Brain pericyte (primary cell): ENCODE measurements around the gene ARTN.
A peak's percentile ranks its signal among the peaks of the same experiment; 100 is the strongest.

Source experiments
- DNase-seq: peaks from one replicate; pipeline ENCODE4 v3.0.0-alpha.2; 2012; ENCODE audit warnings: low read depth, low spot score

The ARTN gene

DNA sequence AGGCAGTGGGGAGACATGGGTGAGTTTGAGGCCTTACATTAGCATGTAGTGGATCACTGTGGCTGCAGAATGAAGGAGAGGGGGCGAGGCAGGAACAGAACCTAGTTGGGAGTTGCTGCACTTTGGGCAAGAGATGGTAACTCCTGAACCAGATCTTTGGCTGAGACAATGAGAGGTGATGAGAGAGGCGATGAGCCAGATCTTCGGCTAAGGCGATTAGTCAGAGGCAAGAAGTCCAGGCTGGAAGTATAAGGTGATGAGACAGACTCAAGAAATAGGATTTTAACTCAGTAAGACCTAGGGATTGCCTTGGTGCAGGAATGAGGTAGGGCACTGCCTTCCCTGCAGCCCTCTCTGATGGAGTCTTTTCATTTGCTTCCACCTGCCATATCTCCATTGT lies 9.1 kb upstream of the ARTN start:
- no peak for DNase-seq

DNA sequence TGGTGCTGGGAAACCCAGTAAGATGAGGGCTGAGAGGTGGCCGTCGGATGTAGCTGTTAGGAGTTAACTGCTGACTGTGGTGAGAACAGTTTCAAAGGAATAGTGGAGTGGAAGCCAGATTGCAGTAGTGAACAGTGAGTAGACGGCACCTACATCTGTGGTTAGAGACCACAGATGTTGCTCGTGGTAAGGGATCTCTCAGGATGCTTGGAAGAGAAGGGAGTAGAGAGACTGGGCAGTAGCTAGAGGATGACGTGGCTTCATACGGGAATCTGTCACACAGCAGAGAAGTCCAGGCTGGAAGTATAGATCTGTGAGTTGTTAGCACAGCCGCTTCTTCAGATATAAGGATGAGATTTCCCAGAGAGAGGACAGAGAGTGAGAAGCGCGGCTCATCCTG lies 7.8 kb upstream of the ARTN start:
- no peak for DNase-seq

DNA sequence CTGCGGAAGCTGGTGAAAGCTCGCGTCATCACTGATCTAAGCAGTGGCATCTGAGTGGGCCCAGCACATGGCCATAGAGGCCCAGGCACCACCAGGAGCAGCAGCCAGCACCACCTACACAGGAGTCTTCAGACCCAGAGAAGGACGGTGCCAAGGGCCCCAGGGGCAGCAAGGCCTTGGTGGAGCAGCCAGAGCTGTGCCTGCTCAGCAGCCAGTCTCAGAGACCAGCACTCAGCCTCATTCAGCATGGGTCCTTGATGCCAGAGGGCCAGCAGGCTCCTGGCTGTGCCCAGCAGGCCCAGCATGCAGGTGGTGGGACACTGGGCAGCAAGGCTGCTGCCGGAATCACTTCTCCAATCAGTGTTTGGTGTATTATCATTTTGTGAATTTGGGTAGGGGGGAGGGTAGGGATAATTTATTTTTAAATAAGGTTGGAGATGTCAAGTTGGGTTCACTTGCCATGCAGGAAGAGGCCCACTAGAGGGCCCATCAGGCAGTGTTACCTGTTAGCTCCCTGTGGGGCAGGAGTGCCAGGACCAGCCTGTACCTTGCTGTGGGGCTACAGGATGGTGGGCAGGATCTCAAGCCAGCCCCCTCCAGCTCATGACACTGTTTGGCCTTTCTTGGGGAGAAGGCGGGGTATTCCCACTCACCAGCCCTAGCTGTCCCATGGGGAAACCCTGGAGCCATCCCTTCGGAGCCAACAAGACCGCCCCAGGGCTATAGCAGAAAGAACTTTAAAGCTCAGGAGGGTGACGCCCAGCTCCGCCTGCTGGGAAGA lies 3.2 kb upstream of the ARTN start:
- DNase-seq, result no peak

DNA sequence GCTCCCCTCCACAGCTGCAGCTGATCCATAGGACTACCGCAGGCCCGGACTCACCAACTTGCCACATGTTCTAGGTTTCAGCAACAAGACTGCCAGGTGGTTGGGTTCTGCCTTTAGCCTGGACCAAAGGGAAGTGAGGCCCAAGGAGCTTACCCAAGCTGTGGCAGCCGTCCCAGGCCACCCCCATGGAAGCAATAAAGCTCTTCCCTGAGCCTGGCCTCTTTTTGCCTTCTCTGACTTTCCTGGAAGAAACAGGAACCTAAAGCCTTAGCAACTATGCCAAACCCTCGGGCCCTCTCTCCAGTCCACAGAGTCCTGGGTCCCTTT lies 2.7 kb upstream of the ARTN start:
- DNase-seq, result no peak

DNA sequence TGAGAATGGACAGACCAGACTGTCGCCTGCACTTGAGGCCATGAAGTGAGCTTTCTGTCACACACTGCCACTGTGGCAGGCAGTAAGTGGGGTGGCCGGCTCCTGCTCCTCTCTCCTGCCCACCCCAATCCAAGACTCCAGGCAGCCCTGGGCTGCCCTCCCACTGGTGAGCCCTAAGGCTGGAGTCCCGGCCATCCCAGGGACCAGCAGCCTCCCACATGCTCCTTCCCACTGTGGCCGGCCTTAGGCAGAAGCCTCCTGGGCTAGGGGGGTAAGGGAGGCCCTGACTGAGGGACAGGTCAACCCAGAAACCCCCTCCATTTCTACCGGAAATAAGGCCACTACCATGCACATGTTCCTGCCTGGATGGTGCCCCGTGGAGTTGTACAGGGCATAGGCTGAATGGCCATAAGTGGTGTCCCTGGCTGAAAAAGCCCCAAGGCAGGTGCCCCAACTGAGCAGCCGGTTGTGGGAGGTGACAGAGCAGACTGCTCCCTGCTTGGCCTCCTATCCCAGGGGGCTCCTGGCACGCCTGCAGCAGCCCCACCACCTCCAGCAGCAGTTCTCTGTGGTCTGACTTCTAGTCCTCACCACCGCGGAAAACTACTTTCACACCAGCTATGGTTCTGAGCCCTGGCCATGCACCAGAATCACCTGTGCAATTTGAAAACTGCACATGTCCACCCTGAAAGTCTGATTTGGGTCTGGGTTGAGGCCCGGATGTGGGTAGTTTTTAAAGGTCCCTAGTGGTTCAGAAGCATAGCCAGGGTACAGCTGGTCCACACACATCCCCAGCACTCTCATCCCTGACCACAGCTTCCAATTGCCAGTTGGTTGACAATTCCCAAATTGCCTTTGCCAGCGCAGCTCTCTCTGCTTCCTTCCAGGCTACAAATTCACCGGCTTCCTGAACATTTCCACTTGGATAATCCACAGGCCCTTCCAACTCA lies 1.6 kb upstream of the ARTN start:
- no peak for DNase-seq

DNA sequence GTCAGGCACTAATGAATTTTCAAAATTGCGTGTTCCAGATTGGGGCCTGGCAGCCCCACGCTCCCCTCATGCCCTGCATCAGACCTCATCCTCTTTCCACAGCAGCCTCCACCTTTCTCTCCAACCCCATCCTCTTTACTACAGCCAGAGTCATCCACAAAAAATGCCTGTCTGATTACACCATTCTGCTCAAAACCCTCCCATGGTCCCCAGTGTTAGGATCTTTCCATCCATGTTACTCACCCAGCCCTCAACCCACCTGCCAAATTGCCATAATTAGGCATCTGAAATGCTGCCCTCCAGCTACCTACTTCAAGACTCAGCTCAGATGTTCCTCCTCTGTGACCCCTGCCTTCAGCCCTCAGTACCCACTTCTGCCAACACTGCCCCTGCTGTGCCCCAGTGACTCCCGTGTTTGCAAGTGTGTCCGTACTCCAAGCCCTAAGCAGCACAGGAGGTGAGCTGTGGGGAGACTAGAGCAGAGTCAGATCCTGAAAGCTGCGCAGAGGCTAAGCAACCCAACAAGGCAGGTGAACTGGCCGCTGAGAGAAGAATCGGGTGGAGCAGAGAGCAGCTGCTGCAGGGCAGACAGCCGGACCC lies 715 bp upstream of the ARTN start:
- no peak for DNase-seq

DNA sequence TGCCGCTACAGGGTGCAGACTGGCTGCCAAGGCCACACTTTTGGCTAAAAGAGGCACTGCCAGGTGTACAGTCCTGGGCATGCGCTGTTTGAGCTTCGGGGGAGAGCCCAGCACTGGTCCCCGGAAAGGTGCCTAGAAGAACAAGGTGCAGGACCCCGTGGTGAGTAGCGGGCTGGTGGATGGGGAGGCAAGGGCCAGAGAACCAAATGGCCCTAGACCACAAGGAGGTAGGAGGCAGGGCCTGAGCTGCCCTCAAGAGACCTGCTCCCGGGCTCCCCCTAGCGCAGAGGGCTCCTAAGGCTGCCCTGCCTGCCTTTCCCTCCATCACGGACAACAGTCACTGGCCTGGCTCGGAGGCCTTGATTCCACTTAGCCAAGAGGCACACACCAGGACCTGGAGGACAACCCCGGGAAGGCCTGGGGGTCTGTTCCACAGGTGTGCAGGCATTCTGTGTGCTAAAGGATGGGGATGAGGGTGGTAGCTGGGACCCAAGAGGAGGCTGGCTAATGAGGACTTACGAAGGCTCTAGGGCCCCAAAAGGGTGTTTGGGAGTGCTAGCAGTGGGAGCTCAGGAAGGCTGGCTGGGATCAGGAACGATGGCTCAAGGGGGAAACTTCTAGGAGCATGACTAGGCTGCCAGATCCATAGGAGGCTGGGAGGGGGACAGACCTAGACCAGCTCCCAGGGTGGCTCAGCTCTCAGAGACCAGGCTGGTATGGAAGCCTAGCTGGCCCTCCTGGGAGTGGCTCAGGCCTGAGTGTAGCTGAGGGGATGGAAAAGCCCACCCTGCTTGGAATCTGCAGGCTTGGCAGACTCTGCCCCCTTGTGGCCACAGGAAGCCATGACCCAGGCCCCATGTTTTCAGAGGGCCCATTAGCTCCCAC lies 742 bp downstream of the ARTN start:
- DNase-seq, result no peak

DNA sequence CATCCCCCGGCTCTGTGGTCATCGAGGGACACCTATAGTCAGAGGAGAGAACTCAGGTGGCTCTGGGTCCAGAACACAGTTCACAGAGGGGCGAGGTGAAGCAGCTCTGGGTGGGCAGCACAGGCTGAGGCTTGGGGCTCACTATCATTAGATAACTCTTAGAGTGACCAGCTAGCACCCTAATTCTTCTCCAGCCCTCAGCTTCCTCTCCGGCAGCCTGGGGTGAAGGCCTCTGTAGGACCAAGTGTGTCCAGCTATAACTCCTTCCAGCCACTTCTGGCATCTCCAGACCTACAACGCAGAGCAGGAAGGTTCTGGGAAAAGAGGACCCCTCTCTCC lies 1.4 kb downstream of the ARTN start:
- no peak for DNase-seq

DNA sequence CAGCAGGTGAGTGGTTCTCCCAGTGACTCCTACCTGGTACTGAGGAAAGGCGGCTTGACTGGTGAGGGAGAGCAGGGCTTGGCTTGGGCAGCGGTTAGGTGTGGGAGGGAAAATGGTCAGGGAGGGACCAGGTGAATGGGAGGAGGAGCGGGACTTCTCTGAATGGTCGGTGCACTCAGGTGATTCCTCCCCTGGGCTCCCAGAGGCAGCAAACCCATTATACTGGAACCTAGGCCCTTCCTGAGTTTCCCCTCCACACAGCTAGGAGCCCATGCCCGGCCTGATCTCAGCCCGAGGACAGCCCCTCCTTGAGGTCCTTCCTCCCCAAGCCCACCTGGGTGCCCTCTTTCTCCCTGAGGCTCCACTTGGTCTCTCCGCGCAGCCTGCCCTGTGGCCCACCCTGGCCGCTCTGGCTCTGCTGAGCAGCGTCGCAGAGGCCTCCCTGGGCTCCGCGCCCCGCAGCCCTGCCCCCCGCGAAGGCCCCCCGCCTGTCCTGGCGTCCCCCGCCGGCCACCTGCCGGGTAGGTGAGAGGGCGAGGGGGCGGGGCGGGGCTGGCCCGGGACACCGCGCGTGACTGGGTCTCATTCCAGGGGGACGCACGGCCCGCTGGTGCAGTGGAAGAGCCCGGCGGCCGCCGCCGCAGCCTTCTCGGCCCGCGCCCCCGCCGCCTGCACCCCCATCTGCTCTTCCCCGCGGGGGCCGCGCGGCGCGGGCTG lies 2.3 kb downstream of the ARTN start:
- no peak for DNase-seq

DNA sequence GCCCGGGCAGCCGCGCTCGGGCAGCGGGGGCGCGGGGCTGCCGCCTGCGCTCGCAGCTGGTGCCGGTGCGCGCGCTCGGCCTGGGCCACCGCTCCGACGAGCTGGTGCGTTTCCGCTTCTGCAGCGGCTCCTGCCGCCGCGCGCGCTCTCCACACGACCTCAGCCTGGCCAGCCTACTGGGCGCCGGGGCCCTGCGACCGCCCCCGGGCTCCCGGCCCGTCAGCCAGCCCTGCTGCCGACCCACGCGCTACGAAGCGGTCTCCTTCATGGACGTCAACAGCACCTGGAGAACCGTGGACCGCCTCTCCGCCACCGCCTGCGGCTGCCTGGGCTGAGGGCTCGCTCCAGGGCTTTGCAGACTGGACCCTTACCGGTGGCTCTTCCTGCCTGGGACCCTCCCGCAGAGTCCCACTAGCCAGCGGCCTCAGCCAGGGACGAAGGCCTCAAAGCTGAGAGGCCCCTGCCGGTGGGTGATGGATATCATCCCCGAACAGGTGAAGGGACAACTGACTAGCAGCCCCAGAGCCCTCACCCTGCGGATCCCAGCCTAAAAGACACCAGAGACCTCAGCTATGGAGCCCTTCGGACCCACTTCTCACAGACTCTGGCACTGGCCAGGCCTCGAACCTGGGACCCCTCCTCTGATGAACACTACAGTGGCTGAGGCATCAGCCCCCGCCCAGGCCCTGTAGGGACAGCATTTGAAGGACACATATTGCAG lies 3.0 kb downstream of the ARTN start:
- DNase-seq, result no peak

DNA sequence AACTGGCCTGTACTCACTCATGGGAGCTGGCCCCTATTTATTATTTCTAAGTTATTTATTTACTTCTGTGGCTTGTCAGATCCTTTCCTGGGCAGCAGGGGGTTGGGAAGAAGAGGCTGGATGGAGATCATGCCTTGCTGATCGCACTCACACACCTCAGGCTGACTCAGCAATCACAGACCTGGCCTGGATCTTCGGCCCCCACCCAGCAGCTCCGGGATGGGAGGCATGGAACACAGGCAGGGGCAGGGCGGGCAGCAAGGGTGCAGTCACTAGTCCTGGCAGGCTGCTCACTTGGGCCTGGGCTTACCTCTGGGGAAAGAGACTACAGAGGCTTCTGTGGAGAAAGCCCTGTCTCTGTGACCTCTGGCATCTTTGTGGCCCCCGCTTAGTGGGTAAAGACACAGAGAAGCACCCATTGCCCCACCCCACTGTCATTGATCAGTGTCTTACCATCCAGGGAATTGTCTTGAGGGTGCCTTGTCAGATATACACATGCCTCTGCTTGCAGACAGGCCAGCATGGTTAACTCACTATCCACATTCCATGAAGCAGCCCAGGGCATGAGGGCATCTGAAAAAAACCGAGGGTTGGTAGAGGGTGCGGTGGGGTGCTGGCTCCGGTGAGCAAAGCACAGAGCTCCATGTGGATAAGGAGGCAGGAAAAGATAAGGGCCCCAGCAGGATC lies 3.7 kb downstream of the ARTN start:
- DNase-seq, result no peak

DNA sequence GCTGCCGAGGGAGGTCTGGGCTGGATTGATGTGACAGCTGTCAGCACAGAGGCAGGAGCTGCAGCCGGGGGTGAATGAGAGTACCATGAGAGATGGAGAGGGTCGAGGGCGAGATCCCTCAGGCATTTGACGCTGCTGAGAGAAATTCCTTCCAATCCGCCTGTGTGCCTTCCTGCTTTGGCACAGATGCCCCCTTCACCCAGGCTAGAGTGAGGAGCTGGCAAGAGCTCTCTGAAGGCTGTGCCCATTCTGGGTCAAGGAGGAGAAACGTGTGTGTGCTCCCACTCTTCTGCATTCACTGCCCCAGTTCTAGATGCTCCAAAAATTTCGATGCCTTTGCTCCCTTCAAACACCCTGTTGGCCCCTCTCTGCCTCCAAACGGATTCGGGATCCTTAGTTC lies 4.8 kb downstream of the ARTN start:
- no peak for DNase-seq

DNA sequence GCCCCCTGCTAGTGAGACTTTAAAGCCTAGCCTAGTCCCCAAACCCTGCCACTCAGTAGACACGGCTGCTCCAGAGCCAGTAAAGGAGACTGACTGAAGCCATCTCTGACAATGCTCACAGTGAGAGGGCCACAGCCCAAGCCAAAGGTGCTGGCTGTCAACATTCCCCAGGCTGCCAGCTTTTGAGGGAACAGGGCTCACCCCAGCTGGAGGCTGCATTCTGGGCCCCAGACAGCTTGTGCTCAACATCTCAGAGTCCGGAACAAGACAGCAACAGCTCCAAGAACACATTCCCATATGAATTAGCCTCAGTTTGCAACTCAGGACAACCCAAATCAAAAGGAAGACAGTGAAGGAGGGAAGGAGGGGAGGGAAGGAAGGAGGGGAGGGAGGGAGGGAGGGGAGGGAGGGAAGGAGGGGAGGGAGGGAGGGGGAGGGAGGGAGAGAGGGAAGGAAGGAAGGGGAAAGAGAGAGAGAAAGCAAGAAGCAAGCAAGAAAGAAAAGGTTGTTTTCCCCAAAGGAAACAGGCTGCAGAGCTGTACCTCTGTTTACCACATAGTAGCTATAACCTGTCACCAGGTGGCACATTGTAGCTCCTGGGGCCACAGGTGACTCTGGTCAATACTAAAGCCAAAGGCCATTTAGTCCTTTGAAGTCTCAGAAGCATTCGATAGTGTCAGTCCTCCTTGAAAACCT lies 5.4 kb downstream of the ARTN start:
- DNase-seq, result no peak

DNA sequence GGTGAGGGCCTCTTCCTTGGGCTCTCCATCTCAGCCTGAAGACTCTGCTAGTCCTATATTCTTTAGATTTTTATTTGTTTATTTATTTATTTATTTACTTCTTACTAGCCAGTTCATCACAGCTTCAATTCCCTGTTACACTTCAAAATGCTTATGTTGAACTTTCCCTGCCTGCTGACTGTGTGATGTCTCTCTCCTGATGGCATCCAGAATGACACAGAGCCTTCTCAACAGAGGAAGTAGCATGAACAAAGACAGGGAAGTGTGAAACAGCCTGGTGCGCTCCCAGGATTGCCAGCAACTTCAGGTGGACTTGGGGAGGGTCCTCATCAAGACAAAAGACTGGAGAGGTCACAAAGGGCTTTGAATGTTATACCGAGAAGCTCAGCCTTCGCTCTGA lies 8.8 kb downstream of the ARTN start:
- DNase-seq, result no peak

DNA sequence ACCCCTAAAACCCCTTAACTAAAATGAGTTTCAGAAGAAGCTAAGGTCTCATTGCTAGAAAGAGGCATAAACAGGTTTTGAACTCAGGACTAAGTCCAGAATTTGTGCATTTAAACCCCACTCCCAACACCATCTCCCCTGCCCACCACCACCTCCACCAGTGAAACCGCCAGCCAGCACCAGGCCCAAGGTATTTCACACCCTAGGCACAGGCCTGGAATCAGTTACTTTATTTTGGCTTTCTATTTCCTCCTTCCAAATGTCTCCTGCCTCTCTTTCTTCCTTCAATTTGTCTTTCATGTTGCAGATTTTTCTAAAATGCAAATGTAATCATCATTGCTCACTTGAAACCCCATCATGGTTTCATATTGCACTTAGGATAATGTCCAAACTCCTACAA lies 11.3 kb downstream of the ARTN start:
- DNase-seq, result no peak

DNA sequence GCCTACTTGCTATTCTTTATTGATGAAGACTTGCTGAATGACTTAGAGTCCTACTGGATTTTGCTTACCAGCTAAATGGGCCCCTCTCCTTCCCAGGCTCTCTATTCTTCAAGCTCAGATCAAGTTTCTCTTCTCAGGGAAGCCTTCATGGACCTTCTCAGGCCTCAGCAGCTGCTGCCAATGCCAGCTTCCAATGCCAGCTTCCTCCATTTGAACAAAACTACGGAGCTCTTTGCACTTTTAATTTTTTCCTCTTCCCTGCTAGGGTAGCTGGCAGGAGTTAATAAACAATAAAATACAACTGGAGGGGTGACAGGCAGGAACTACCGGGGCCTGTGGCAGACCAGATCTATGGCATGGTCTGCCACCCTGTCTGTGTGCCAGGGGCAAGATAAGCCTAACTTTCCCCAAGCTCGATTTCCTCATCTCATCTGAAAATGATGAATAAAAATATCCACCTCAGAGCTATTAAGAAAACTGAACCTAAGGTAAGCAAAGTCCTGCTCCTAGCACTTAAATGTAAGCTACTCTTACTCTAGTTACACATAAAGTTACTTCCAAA lies 12.2 kb downstream of the ARTN start:
- DNase-seq, result no peak

DNA sequence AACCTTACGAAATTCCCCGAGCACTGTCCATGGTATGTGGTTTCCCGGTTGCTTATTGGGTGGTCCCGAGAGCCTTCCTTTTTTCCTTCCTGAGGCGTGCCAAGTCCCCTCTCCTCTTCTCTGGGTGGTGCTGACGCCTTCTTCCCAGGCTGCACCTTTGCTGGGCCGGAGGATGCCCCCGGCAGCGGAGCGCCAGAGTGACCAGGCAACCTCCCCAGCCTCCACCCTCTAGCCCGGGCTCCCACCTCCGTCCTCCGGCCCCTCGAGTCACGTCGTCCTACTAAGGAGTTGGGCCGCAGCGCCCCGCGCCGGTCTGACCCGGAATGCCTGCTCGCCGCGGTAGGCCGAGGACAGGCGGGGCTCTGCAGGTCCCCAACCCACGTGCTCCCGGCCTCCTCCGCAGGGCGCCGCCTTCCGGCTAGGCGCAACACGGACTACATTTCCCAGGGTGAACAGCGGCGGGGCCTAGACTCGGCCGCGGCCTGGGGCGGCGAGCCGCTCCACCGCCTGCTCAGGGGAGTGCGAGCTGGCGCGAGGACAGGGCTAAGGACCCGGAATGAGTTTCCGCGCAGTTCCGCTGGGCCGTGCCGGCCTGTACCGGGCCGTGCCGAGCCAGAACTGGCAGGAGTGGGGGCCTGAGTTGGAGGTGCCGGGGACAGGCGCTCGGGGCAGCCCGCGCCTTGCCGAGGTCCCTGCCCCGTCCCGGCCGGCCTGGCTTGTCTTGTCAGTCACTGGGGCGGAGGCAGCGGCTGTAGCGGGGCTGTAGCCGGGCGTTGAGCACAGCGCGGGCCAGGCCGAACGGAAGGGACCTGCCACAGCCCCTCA lies 12.8 kb downstream of the ARTN start, which contains the start of gene IPO13:
TSS of gene IPO13 (plus strand) at position 715 of the 825 bp plus-strand sequence. CDS start 651 bp downstream, outside the sequence.
- peak; percentile 72 for DNase-seq
